ENCODE measurements around the gene MYO5C. TPM values are rescaled to one million over a fixed set of nuclear protein-coding genes. Genes with fewer than 3 reads are reported as not detected.

Gene MYO5C
- polyA plus RNA-seq (ENCODE audit: insufficient read length in 4 of 4) = 10 to 100 TPM in 3 of 4 donors, 1 to 10 TPM in 1; 5.5 to 25.3 (median 22.0) TPM

GRCh38 chr15:52295421-52296001, at the start of gene MYO5C:
MYO5C (minus strand) TSS chr15:52295804; CDS start chr15:52295636, 168 bp downstream.
- peak in 2 of 4 donors; percentile 63 to 64 for DNase-seq (ENCODE audit: low read depth in 4 of 4, low spot score in 3 of 4)

GRCh38 chr15:52344592-52344991, 49.0 kb upstream of the MYO5C start:
- no peak for DNase-seq (ENCODE audit: low read depth in 4 of 4, low spot score in 3 of 4)

GRCh38 chr15:52343831-52344230, 48.2 kb upstream of the MYO5C start:
- DNase-seq (ENCODE audit: low read depth in 4 of 4, low spot score in 3 of 4) = no peak

- DNase-seq (ENCODE audit: low read depth in 4 of 4, low spot score in 3 of 4) = no peak
Observed at GRCh38 chr15:52340093-52340492, 44.5 kb upstream of the MYO5C start.

- no peak for DNase-seq (ENCODE audit: low read depth in 4 of 4, low spot score in 3 of 4)
Observed at GRCh38 chr15:52338891-52339290, 43.3 kb upstream of the MYO5C start.

GRCh38 chr15:52338058-52338457, 42.5 kb upstream of the MYO5C start:
- no peak for DNase-seq (ENCODE audit: low read depth in 4 of 4, low spot score in 3 of 4)

GRCh38 chr15:52337198-52337853, 41.7 kb upstream of the MYO5C start:
- no peak for DNase-seq (ENCODE audit: low read depth in 4 of 4, low spot score in 3 of 4)

- no peak for DNase-seq (ENCODE audit: low read depth in 4 of 4, low spot score in 3 of 4)
Observed at GRCh38 chr15:52336529-52336928, 40.9 kb upstream of the MYO5C start.

GRCh38 chr15:52334491-52335160, 39.0 kb upstream of the MYO5C start:
- DNase-seq (ENCODE audit: low read depth in 4 of 4, low spot score in 3 of 4) = no peak

- no peak for DNase-seq (ENCODE audit: low read depth in 4 of 4, low spot score in 3 of 4)
Observed at GRCh38 chr15:52331490-52332240, 36.1 kb upstream of the MYO5C start.

GRCh38 chr15:52329987-52330386, 34.4 kb upstream of the MYO5C start:
- no peak for DNase-seq (ENCODE audit: low read depth in 4 of 4, low spot score in 3 of 4)

- DNase-seq (ENCODE audit: low read depth in 4 of 4, low spot score in 3 of 4) = no peak
Observed at GRCh38 chr15:52329150-52329549, 33.5 kb upstream of the MYO5C start.

GRCh38 chr15:52328680-52329079, 33.1 kb upstream of the MYO5C start:
- DNase-seq (ENCODE audit: low read depth in 4 of 4, low spot score in 3 of 4) = no peak

- DNase-seq (ENCODE audit: low read depth in 4 of 4, low spot score in 3 of 4) = no peak
Observed at GRCh38 chr15:52326756-52327155, 31.2 kb upstream of the MYO5C start.

GRCh38 chr15:52324109-52324508, 28.5 kb upstream of the MYO5C start:
- DNase-seq (ENCODE audit: low read depth in 4 of 4, low spot score in 3 of 4) = no peak

GRCh38 chr15:52318729-52319500, 23.3 kb upstream of the MYO5C start:
- DNase-seq (ENCODE audit: low read depth in 4 of 4, low spot score in 3 of 4) = no peak

GRCh38 chr15:52317688-52318087, 22.1 kb upstream of the MYO5C start:
- DNase-seq (ENCODE audit: low read depth in 4 of 4, low spot score in 3 of 4) = no peak

- no peak for DNase-seq (ENCODE audit: low read depth in 4 of 4, low spot score in 3 of 4)
Observed at GRCh38 chr15:52317022-52317421, 21.4 kb upstream of the MYO5C start.

GRCh38 chr15:52309154-52309548, 13.5 kb upstream of the MYO5C start:
- no peak for DNase-seq (ENCODE audit: low read depth in 4 of 4, low spot score in 3 of 4)

GRCh38 chr15:52308446-52309153, 13.0 kb upstream of the MYO5C start:
- DNase-seq (ENCODE audit: low read depth in 4 of 4, low spot score in 3 of 4) = no peak
